PC-9 (cell line): Measurements from ENCODE around the gene ACADS. TPM values are rescaled to one million over a fixed set of nuclear protein-coding genes. Genes with fewer than 3 reads are reported as not detected.

Experiments
- BruUV-seq: library from RNA; stranded (reverse); fragments of 400-500 nt; replicated peaks from 2 replicates; lab custom pipeline; 2021; lab: Mats Ljungman, UMichigan
- CTCF ChIA-PET: fragments of 300-600 bp; sonication (Branson Sonifier 250); formaldehyde crosslinking; loops from one replicate; lab custom pipeline; 2022; ENCODE audit warnings: antibody characterized with exemption; lab: Charles Lee
- POLR2A ChIA-PET: fragments of 300-600 bp; sonication (Branson Sonifier 250); formaldehyde crosslinking; loops from one replicate; lab custom pipeline; 2022; ENCODE audit warnings: antibody characterized with exemption; ENCODE audit not compliant: unreplicated experiment; lab: Charles Lee
- DNase-seq, 2 experiments: peaks; one replicate each; pipeline versions ENCODE4 v3.0.0 to v3.0.0-alpha.2; 2015 to 2022; ENCODE audit warnings: mixed read lengths in 1 of 2
- H2AFZ ChIP-seq: fragments of 200-600 bp; sonication (generic); 2 replicates; pipeline ENCODE4 v1.8.1; 2017; ENCODE audit warnings: antibody characterized with exemption
- H3F3A ChIP-seq: fragments of 200-600 bp; sonication (generic); 2 replicates; pipeline ENCODE4 v1.8.1; 2017; ENCODE audit warnings: antibody characterized with exemption, mild to moderate bottlenecking, low read depth; ENCODE audit not compliant: insufficient read depth
- H3K27ac ChIP-seq: fragments of 200-600 bp; sonication (generic); 2 replicates; pipeline ENCODE4 v1.6.1; 2016; ENCODE audit warnings: mixed run types
- H3K27me3 ChIP-seq: fragments of 200-600 bp; sonication (generic); 2 replicates; pipeline ENCODE4 v1.6.1; 2016; ENCODE audit warnings: low read depth, mixed run types; ENCODE audit not compliant: insufficient read depth
- H3K36me3 ChIP-seq: fragments of 200-600 bp; sonication (generic); 2 replicates; pipeline ENCODE4 v1.6.1; 2016; ENCODE audit warnings: low read depth, mixed run types
- H3K4me1 ChIP-seq: fragments of 200-600 bp; sonication (generic); replicated peaks from 2 replicates; pipeline ENCODE4 v1.6.1; 2016; ENCODE audit warnings: mixed run types; ENCODE audit not compliant: insufficient read depth
- H3K4me2 ChIP-seq: fragments of 200-600 bp; sonication (generic); 2 replicates; pipeline ENCODE4 v1.6.1; 2017; ENCODE audit warnings: mixed run types
- H3K4me3 ChIP-seq: fragments of 200-600 bp; sonication (generic); 2 replicates; pipeline ENCODE4 v1.6.1; 2016; ENCODE audit warnings: mixed run types
- H3K79me2 ChIP-seq: fragments of 200-600 bp; sonication (generic); 2 replicates; pipeline ENCODE4 v1.6.1; 2017; ENCODE audit warnings: low read depth, mixed run types
- H3K9me2 ChIP-seq: fragments of 200-600 bp; sonication (generic); 2 replicates; pipeline ENCODE4 v1.8.1; 2017; ENCODE audit warnings: mild to moderate bottlenecking; ENCODE audit not compliant: insufficient read depth
- H3K9me3 ChIP-seq: fragments of 200-600 bp; sonication (generic); 2 replicates; pipeline ENCODE4 v1.8.1; 2016; ENCODE audit warnings: low read depth; ENCODE audit not compliant: insufficient read depth
- H4K20me1 ChIP-seq: fragments of 200-600 bp; sonication (generic); 2 replicates; pipeline ENCODE4 v1.8.1; 2017; ENCODE audit not compliant: insufficient read depth
- EZH2 ChIP-seq: fragments of 200-600 bp; sonication (generic); IDR thresholded peaks from 2 replicates; pipeline ENCODE4 v1.8.0; 2017; ENCODE audit warnings: antibody characterized with exemption, low read depth
- intact Hi-C: fragments of 100-400 bp; cut with micrococcal nuclease; formaldehyde crosslinking; loops from one replicate; pipeline ENCODE4 v1.10.0; 2022; ENCODE audit not compliant: unreplicated experiment
- total RNA-seq: library from RNA; stranded (reverse); gene quantifications from 2 replicates; pipeline ENCODE4 v1.2.3, GENCODE V29; 2021
- TF ChIP-seq, protein P1 (sequence below): fragments of 200-600 bp; sonication (generic); conservative IDR thresholded peaks from 2 replicates; pipeline ENCODE4 v1.6.1; 2017; ENCODE audit warnings: mixed run types, antibody characterized with exemption, mild to moderate bottlenecking, moderate library complexity

ACADS gene
- total RNA-seq, 1 experiment from 2014 or later, result 8.2 TPM

DNA sequence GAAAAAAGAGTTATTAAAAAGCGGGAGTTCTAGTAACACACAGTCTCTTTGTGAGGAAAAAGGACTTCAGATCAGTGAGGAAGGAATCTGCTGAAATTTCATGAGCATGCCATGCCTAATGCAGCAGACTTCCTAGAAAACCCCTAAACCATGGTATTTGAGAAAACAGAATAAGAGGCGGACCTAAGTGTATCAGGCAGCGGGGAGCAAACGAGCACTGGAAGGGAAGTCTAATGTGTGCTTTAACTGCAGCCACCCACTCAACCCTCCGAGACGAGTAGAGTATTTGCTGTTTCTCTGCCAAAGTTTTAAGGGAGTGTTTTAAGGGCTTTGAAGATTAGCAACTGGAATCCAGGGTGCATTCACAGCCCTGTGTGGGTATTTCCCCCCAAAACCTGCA lies 36.5 kb downstream of the ACADS start:
- no peak overlapping the region for H3K27ac ChIP-seq
- H3K27me3 ChIP-seq, result no peaks in the 10 kb centered on the region
- H3F3A ChIP-seq, result no peaks in the 10 kb centered on the region
- H2AFZ ChIP-seq, result no peak overlapping the region
- H4K20me1 ChIP-seq, result no peaks in the 10 kb centered on the region
- H3K9me3 ChIP-seq, result no peaks in the 10 kb centered on the region
- no peaks in the 10 kb centered on the region for H3K4me1 ChIP-seq
- no peak overlapping the region for H3K4me2 ChIP-seq
- no peaks in the 10 kb centered on the region for H3K36me3 ChIP-seq
- TF ChIP-seq, protein P1, sequence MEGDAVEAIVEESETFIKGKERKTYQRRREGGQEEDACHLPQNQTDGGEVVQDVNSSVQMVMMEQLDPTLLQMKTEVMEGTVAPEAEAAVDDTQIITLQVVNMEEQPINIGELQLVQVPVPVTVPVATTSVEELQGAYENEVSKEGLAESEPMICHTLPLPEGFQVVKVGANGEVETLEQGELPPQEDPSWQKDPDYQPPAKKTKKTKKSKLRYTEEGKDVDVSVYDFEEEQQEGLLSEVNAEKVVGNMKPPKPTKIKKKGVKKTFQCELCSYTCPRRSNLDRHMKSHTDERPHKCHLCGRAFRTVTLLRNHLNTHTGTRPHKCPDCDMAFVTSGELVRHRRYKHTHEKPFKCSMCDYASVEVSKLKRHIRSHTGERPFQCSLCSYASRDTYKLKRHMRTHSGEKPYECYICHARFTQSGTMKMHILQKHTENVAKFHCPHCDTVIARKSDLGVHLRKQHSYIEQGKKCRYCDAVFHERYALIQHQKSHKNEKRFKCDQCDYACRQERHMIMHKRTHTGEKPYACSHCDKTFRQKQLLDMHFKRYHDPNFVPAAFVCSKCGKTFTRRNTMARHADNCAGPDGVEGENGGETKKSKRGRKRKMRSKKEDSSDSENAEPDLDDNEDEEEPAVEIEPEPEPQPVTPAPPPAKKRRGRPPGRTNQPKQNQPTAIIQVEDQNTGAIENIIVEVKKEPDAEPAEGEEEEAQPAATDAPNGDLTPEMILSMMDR, result no peak
- TF ChIP-seq EZH2, result no peak
- BruUV-seq, result no TSS peak
- H3K4me3 ChIP-seq, result no peak overlapping the region
- CTCF ChIA-PET, result no interaction called here
- no peaks in the 10 kb centered on the region for H3K79me2 ChIP-seq
- POLR2A ChIA-PET, result no interaction called here
- no peak for DNase-seq
- no peaks in the 10 kb centered on the region for H3K9me2 ChIP-seq
- intact Hi-C loops, result no loop called here

DNA sequence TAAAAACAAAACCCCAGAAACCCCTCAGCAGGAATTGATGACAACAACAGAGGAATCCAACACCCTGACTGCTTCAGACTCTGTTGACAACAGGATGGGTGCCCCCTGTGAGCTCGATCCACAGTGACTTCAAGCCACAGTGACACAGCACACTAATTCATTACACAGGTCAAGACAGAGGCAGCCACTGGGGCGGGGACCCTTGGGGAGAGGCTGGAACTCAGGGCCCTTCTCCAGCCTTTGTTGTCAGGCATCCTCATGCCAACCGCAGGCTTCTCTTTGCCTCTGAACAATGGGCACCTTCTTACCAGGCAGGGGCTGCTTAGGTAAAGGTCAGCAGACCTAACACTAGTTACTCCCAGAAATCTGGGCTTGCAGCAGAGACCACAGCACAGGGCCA lies 37.6 kb downstream of the ACADS start:
- H2AFZ ChIP-seq, result no peak overlapping the region
- no peak for TF ChIP-seq EZH2
- TF ChIP-seq, protein P1, result no peak
- H4K20me1 ChIP-seq, result no peaks in the 10 kb centered on the region
- no peaks in the 10 kb centered on the region for H3K9me2 ChIP-seq
- no peaks in the 10 kb centered on the region for H3K79me2 ChIP-seq
- H3F3A ChIP-seq, result no peaks in the 10 kb centered on the region
- H3K36me3 ChIP-seq, result no peaks in the 10 kb centered on the region
- POLR2A ChIA-PET, result no interaction called here
- intact Hi-C loops, result no loop called here
- H3K4me3 ChIP-seq, result no peak overlapping the region
- H3K4me1 ChIP-seq, result no peaks in the 10 kb centered on the region
- H3K27me3 ChIP-seq, result no peaks in the 10 kb centered on the region
- CTCF ChIA-PET, result no interaction called here
- BruUV-seq, result no TSS peak
- H3K27ac ChIP-seq, result no peak overlapping the region
- DNase-seq, result no peak
- H3K9me3 ChIP-seq, result no peaks in the 10 kb centered on the region
- H3K4me2 ChIP-seq, result no peak overlapping the region

DNA sequence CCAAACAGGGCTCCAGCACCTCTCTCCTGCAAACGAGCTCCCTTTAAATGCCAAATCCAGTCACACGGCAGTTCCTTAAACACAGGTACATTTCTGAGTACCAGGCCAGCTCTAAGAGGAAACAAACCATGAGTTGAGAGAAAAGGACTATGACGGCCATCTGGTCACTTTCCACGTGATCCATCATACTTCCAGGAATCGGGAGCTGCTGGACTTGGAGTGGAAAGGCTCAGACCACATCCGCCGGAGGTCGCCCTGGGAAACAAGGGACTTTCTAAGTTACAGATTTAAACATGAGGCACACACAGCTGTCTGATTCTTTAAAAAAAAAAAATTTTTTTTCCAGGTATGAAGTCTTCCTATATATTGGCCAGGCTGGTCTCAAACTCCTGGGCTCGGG lies 39.2 kb downstream of the ACADS start:
- H2AFZ ChIP-seq, result no peak overlapping the region
- CTCF ChIA-PET, result no interaction called here
- POLR2A ChIA-PET, result no interaction called here
- intact Hi-C loops, result no loop called here
- no peaks in the 10 kb centered on the region for H3F3A ChIP-seq
- H3K4me2 ChIP-seq, result no peak overlapping the region
- no peaks in the 10 kb centered on the region for H3K79me2 ChIP-seq
- no peak for TF ChIP-seq EZH2
- TF ChIP-seq, protein P1, result no peak
- no peak for DNase-seq
- H3K4me1 ChIP-seq, result no peaks in the 10 kb centered on the region
- no peaks in the 10 kb centered on the region for H4K20me1 ChIP-seq
- no peaks in the 10 kb centered on the region for H3K9me3 ChIP-seq
- H3K27me3 ChIP-seq, result no peaks in the 10 kb centered on the region
- no peaks in the 10 kb centered on the region for H3K36me3 ChIP-seq
- BruUV-seq, result no TSS peak
- H3K27ac ChIP-seq, result no peak overlapping the region
- H3K4me3 ChIP-seq, result no peak overlapping the region
- H3K9me2 ChIP-seq, result no peaks in the 10 kb centered on the region
